Neural crest cell (in vitro differentiated cells): ENCODE data around the gene KSR2. TPM values are rescaled to one million over a fixed set of nuclear protein-coding genes. Genes with fewer than 3 reads are reported as not detected.
"Not testable (repeated sequence)": the region's sequence is repeated elsewhere in the genome, so short reads cannot be mapped to it uniquely, and the experiment has no call there.

ENCODE experiments used
- DNase-seq: peaks from one replicate; pipeline ENCODE4 v3.0.0; 2021; ENCODE audit warnings: low read depth, mixed read lengths, low spot score
- H3K27ac Mint-ChIP-seq: one replicate; pipeline ENCODE4 v1.8.0; 2021; ENCODE audit warnings: mild to moderate bottlenecking, mixed read lengths; ENCODE audit not compliant: unreplicated experiment
- H3K27me3 Mint-ChIP-seq: 2 replicates; pipeline ENCODE4 v1.8.0; 2021; ENCODE audit warnings: low read depth, mild to moderate bottlenecking, mixed read lengths
- H3K36me3 Mint-ChIP-seq: 2 replicates; pipeline ENCODE4 v1.8.0; 2021; ENCODE audit warnings: low read depth, mild to moderate bottlenecking, mixed read lengths
- H3K4me1 Mint-ChIP-seq: 2 replicates; pipeline ENCODE4 v1.8.0; 2021; ENCODE audit warnings: mixed read lengths
- H3K4me3 Mint-ChIP-seq: one replicate; pipeline ENCODE4 v1.8.0; 2021; ENCODE audit warnings: mild to moderate bottlenecking, mixed read lengths
- H3K9me3 Mint-ChIP-seq: 2 replicates; pipeline ENCODE4 v1.8.0; 2021; ENCODE audit warnings: mixed read lengths
- CTCF ChIP-seq: fragments of 200-600 bp; sonication (generic); conservative IDR thresholded peaks from 2 replicates; pipeline ENCODE4 v1.5.0; 2021; ENCODE audit warnings: antibody characterized with exemption, mild to moderate bottlenecking
- total RNA-seq: library from RNA; stranded (reverse); gene quantifications from 2 replicates; pipeline ENCODE4 v1.2.1, GENCODE V29; 2021

The KSR2 gene
- total RNA-seq, 1 donor from 2014 or later, result 0.33 TPM

- no peak for DNase-seq
- Mint-ChIP-seq H3K36me3 (no peaks in the 10 kb centered on the region), H3K4me3 (no peak overlapping the region), H3K27me3 (peaks cover 6% of the 10 kb centered on the region), H3K27ac (no peak overlapping the region), H3K9me3 (peaks cover 2% of the 10 kb centered on the region), H3K4me1 (no peaks in the 10 kb centered on the region)
- TF ChIP-seq CTCF, result no peak
These were observed 67.2 kb downstream of the KSR2 start for GRCh38 chr12:117901631-117902030.

GRCh38 chr12:117900561-117900960 is 68.2 kb downstream of the KSR2 start:
- H3K27ac Mint-ChIP-seq, result no peak overlapping the region
- TF ChIP-seq CTCF, result no peak
- DNase-seq, result no peak
- no peaks in the 10 kb centered on the region for H3K4me1 Mint-ChIP-seq
- no peaks in the 10 kb centered on the region for H3K36me3 Mint-ChIP-seq
- H3K27me3 Mint-ChIP-seq, result peaks cover 2% of the 10 kb centered on the region
- peaks cover 2% of the 10 kb centered on the region for H3K9me3 Mint-ChIP-seq
- H3K4me3 Mint-ChIP-seq, result no peak overlapping the region

- no peak for TF ChIP-seq CTCF
- H3K4me1 Mint-ChIP-seq, result no peaks in the 10 kb centered on the region
- H3K9me3 Mint-ChIP-seq, result peaks cover 2% of the 10 kb centered on the region
- H3K36me3 Mint-ChIP-seq, result no peaks in the 10 kb centered on the region
- no peak overlapping the region for H3K4me3 Mint-ChIP-seq
- no peaks in the 10 kb centered on the region for H3K27me3 Mint-ChIP-seq
- H3K27ac Mint-ChIP-seq, result no peak overlapping the region
- DNase-seq, result no peak
These were observed 71.2 kb downstream of the KSR2 start for GRCh38 chr12:117897372-117898161.

- Mint-ChIP-seq H3K4me1 (no peaks in the 10 kb centered on the region), H3K36me3 (no peaks in the 10 kb centered on the region), H3K9me3 (peaks cover 2% of the 10 kb centered on the region), H3K4me3 (no peak overlapping the region), H3K27me3 (no peaks in the 10 kb centered on the region), H3K27ac (no peak overlapping the region)
- DNase-seq, result no peak
- TF ChIP-seq CTCF, result no peak
These were observed 72.8 kb downstream of the KSR2 start for GRCh38 chr12:117896009-117896408.

- DNase-seq, result no peak
- H3K9me3 Mint-ChIP-seq, result no peaks in the 10 kb centered on the region
- H3K36me3 Mint-ChIP-seq, result no peaks in the 10 kb centered on the region
- no peaks in the 10 kb centered on the region for H3K4me1 Mint-ChIP-seq
- H3K27me3 Mint-ChIP-seq, result peaks cover 10% of the 10 kb centered on the region
- TF ChIP-seq CTCF, result no peak
- H3K27ac Mint-ChIP-seq, result no peak overlapping the region
- no peak overlapping the region for H3K4me3 Mint-ChIP-seq
These were observed 76.3 kb downstream of the KSR2 start for GRCh38 chr12:117892441-117892840.

GRCh38 chr12:117891265-117891664 is 77.5 kb downstream of the KSR2 start:
- H3K9me3 Mint-ChIP-seq, H3K4me1 Mint-ChIP-seq, H3K27ac Mint-ChIP-seq, H3K4me3 Mint-ChIP-seq, H3K27me3 Mint-ChIP-seq, DNase-seq, H3K36me3 Mint-ChIP-seq: not testable (repeated sequence)
